Ammon's horn (tissue), 1 donor: ENCODE results near the gene KLK1.
"Not testable (repeated sequence)": the region's sequence is repeated elsewhere in the genome, so short reads cannot be mapped to it uniquely, and the experiment has no call there.

ENCODE experiments used
- DNase-seq: peaks from one replicate; pipeline ENCODE4 v3.0.0-alpha.2; 2016; ENCODE audit warnings: low spot score

KLK1 gene

DNA sequence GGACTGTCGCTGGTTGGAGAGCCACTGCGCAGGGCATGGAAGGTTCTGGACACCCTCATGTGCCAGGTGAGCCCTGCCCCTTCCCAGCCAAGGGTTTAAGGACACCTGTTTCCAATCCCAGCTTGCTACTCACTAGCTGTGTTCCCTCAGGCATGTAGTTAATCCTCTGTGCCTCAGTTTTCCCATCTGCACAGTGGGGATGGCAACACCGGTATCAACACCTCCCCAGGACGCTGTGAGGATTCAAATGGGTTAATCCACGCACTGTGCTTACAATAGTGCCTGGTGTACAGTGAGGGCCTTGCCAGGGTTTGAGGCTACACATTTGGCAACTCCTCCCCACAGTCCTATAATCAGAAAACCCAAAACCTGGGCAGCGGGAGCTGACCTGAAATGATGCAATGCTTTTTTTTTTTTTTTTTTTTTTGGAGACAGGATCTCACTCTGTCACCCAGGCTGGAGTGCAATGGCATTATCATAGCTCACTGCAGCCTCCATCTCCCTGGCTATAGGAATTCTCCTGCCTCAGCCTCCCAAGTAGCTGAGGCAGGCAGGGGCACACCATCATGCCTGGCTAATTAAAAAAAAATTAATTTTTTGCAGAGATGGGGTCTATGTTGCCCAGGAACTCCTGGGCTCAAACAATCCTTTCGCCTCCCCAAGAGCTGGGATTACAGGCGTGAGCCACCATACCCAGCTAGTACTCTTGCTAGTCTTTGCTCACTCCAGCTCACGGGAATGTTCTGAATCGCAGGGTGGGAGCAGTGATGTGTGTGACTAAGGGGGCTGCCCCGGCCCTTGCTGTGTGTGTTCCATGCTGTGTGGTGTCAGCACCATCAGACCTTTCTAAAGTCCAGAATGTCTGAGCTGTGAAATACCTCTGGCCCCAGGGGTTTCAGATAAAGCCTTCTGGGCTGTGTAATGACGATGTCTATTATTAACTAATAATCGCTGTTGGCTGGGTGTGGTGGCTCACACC, 31.0 kb downstream of the KLK1 start:
- DNase-seq: no peak

DNA sequence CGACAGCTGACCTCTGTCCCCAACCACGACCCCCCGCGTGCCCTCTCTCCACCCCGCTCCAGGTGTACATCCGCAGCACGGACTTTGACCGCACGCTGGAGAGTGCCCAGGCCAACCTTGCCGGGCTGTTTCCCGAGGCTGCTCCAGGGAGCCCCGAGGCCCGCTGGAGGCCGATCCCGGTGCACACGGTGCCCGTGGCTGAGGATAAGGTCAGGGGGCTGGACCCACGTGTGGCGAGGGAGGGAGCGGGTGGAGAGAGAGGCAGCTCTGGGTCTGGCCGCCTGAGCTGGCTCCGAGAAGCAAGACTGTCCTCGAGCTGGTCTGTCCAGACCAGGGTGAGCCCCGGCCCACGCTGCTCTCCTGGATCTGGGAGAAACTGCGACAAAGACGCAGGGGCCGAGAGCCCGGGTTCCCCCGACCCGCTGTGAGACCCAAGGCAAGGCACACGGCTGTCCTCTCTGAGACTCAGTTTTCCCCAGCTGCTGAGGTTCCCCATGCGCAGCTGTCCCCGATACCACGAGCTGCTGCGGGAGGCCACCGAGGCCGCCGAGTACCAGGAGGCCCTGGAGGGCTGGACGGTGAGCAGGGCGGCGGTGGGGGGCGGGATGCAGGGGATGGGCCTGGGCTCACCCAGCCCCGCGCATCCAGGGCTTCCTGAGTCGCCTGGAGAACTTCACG, 31.9 kb downstream of the KLK1 start:
- no peak for DNase-seq

DNA sequence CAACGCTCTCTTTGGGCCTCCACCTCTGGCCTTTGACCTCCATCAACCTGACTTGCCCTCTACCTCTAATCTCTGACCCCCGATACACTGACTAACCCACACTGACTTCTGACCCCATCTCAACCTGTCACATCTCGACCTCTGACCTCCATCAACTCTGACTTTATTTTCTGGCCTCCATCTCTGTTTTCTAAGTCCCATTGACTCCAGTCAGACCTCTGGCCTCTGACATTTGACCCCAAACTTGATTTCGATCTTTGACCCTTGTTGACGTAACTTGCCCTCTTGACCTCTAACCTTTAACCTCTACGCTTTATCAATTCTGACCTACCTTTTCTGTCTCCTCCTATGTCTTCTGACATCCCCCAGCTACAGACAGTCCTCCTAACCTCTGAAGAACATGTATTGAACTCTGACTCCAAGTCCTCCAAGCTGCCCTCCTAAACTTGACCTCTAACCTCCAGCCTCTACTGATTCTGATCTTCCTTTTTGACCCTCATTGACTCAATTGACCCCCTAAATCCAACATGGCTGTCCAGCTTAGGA, 32.6 kb downstream of the KLK1 start:
- DNase-seq: no peak

DNA sequence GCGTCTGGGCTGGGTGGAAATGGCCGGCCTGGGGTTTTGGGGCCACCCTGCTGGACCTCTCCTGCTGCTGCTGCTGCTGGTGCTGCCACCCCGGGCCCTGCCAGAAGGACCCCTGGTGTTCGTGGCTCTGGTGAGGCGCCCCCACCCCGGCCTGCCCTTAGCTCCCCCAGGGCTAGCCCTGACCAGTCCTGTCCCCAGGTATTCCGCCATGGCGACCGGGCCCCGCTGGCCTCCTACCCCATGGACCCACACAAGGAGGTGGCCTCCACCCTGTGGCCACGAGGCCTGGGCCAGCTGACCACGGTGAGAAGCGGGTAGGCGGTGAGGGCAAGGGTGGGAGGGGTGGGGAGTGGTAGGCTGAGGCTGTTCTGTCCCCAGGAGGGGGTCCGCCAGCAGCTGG, 33.2 kb downstream of the KLK1 start, which contains the start of gene ACP4:
Gene ACP4 (plus strand): TSS at position 20 of the 400 bp plus-strand sequence. CDS start 0 bp downstream, at position 20.
- no peak for DNase-seq

DNA sequence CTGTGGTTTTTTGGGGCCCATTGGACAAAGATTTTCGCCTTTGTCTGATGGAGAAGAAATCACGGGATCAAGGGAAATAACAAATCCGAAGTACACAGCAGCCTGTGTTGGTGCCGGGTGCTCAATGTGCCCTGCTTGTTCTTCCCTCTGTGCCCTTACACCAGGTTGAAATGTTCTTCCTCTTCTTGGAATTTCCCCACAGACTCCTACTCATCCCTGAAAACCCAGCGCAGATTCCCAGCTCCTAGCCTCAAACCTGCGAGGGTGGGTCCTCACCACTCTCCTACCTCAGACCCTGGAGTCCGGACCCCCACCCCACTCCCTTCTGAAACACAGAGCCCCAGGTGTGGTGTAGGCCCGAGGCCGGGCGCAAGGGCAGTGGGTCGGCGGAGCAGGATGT, 38.3 kb downstream of the KLK1 start:
- DNase-seq: no peak

DNA sequence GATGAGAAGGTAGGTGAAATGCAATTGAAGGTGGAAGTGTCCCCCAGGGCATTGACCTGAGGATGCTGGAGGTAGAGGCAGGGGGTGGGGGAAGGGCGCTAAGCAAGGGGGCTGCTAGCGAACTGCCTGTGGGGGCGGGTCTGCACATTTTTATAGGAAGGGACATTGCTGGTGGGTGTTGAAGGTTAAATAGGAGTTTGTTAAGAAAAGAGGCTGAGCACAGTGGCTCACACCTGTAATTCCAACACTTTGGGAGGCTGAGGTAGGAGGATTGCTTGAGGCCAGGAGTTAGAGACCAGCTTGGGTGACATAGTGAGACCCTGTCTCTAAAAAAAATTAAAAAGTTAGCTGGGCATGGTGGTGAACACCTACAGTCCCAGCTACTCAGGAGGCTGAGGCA, 38.9 kb downstream of the KLK1 start:
- DNase-seq: no peak

DNA sequence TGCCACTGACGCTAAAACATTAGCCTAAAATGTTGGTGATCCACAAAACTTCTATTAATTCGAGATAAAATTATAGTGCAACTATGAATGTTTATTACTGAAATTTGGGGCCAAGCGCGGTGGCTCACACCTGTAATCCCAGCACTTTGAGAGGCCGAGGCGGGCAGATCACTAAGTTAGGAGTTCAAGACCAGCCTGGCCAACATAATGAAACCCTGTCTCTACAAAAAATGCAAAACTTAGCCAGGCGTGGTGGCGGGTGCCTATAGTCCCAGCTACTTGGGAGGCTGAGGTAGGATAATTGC, 39.8 kb downstream of the KLK1 start:
- DNase-seq: not testable (repeated sequence)

DNA sequence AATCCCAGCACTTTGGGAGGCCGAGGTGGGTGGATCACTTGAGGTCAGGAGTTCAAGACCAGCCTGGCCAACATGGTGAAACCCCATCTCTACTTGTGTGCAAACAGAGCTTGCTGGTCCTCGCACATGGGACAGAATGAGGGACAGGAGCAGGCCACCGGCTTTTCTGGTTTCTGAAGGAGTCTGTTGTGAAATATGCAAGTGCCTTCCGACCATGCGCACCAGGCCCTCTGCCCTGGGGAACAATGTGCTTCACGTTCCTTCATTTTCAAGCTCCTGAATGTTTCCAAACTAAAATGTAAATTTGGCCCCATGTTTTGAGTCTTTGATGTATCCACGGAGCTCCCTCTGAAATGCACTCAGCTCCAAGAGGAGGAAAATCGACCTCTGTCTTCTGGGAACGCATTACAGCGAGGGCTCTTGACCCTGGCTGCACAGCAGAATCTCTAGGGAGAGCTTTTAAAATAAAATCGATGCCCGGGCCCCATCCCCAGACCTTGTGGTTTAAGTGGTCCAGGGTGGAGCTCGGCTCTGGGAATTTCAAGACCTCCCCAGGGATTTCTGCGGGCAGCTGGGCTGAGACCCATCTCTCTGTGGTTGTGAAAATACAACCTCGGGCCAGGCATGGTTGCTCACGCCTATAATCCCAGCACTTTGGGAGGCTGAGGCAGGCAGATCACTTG, 42.7 kb downstream of the KLK1 start:
- DNase-seq: no peak

DNA sequence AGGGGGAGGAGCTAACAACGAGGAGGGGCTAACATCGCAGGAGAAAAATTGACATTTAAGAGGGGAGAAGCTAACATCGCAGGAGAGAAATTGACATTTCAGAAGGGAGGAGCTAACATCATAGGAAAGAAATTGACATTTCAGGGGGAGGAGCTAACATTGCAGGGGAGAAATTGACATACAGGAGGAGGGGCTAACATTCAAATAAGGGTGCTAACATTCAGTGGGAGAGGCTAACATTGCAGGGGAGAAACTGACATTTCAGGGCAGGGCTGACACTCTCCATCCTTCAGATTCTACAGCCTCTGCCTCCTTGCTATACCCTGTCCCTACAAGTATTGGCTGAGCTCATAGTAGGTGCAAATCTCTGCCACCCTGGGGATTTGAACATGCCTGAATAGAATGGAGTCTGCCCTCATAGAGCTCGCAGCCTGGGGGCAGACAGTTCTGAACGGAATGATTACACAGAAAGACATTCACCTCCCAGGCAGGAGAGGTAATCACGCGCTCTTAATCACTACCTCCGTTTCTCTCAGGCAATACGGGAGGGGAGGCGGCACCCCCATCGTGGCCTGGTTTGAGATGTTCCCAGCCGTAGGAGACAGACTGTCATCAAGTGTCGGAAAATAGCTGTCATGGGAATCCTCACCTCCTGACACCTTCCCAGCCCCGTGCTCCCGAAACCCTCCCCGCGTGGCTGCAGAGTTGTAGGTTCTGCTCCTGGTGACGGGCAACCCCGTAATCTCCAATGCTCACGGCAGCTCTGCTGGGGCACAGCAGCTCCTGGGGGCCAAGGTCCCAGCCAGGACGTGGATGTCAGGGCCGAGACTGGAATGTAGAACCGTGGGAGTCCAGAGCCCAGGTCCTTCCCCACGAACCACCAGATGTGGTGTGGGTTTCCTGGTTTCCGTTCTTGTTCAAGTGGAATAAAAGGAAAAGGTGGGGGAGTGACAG, 43.8 kb downstream of the KLK1 start:
- DNase-seq: no peak

DNA sequence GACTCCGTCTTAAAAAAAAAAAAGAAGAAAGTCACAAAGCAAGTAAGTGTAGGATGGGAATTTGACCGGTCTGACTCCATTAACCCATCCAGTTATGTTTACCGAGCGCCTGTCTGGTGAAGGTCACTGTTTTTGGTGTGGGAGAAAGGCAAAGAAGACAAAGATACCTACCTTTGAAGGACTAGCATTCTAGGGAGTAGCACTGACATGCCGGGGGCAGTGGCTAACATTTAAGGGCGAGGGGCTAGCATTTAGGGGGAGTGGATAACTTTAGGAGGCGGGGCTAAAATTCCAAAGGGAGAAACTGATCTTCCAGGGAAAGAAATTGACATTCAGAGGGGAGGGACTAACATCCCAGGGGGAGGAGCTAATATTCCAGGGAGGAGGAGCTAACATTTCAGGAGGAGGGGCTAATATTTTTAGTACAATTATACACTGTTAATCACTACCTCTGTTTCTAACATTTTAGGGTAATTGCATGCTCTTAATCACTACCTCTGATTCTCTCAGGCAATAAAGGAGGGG, 44.6 kb downstream of the KLK1 start:
- no peak for DNase-seq

DNA sequence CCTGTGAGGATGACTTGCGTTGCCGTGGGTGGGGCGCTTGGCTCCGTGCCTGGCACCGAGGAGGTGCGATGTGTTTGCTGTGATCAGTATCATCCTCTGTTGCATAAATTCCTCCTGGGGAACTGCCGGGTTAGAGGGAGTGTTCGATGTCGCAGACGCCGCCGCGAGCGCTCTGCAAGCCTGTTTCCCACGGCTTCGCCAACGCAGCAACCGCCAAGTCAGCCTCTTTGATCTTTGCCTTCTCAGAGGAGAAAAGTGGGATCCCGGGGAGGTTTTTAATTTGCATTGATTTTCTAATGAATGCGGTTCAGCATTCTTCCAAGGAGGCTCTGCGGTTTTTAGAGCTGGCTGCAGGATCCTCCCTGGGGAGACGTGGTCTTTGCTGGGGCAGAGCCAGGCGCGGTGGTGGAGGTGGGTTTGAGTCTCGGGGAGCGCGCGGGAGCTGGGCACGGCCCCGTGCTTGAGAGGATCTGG, 45.7 kb downstream of the KLK1 start:
- DNase-seq: no peak

DNA sequence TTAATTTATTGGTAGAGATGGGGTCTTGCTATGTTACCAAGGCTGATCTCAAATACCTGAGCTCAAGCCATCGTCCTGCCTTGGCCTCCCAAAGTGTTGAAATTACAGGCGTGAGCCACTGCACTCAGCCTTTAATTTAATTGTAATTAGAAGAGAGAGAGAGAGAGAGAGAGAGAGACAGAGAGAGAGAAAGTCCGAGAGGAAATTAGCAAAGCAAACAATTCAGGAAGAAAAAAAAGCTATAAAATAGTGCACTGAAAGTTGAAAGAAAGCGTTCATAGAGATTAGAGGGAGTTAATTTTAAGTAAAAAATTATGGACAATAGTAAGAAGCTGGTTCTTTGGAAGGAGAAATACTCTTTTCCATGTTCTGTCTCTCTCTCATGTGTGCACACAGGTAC, 46.3 kb downstream of the KLK1 start:
- no peak for DNase-seq

DNA sequence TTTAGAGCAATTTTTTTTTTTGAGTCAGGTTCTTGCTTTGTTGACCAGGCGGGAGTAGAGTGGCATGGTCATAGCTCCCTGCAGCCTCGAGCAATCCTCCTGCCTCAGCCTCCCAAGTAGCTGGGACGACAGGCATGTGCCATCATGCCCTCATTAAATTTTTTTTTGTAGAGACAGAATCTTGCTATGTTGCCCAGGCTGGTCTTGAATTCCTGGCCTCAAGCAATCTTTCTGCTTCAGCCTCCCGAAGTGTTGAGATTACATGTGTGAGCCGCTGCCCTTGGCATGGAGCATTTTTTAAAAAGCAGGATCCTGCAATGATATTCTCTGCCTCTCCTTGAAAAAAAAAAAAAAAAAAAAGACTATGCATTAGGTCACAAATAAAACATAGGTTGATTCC, 47.5 kb downstream of the KLK1 start:
- DNase-seq: no peak

DNA sequence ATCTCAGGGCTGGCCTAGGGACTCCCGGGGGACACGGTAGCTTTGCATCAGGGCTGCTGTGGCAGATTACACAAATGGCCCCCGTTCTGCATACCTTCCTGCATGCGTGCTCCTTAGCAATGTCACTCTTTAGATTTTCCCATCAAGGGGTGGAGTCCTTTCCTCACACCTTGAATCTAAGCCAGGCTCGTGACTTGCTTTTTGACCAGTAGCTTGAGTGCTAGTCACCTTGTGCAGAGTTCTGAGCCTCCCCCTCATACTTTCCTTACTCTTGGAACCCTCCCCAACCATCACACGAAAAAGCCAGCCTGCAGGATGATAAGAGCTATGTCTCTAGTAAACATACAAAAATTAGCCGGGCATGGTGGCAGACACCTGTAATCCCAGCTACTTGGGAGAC, 50.1 kb downstream of the KLK1 start:
- not testable (repeated sequence) for DNase-seq

DNA sequence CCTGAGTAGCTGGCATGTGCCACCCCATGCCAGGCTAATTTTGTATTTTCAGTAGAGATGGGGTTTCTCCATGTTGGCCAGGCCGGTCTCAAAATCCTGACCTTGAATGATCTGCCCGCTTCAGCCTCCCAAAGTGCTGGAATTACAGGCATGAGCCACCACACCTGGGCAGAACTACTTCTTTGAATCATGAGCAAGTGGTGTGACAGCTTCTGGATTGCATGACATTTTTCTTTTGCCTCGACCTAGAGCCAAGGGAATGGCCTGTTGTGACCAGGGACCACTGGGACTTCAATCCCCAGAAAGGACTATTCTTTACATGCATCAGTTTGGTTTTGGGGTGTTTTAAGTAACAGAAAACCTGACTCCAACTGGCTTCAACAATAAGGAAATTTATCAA, 50.7 kb downstream of the KLK1 start:
- DNase-seq: not testable (repeated sequence)

DNA sequence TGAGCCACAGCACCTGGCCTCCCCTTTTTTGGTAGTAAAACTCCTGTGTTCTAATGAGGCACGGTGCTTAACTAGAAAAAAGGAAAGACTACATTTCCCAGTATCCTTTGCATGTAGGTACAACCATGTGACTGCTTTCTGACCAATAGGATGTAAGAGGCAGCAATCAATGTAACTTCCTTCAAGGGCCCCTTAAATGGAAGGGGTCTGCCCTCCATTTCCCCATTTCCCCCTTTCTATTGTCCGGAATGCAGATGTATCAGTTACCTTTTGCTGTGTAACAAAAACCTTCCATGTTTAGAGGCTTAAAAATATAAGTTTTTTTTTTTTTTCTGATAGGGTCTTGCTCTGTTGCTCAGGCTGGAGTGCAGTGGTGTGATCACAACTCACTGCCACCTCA, 51.1 kb downstream of the KLK1 start:
- no peak for DNase-seq

DNA sequence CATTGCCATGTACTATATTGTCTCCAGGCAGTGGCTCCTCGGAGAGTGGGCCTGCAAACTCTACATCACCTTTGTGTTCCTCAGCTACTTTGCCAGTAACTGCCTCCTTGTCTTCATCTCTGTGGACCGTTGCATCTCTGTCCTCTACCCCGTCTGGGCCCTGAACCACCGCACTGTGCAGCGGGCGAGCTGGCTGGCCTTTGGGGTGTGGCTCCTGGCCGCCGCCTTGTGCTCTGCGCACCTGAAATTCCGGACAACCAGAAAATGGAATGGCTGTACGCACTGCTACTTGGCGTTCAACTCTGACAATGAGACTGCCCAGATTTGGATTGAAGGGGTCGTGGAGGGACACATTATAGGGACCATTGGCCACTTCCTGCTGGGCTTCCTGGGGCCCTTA, 52.7 kb downstream of the KLK1 start:
- no peak for DNase-seq

DNA sequence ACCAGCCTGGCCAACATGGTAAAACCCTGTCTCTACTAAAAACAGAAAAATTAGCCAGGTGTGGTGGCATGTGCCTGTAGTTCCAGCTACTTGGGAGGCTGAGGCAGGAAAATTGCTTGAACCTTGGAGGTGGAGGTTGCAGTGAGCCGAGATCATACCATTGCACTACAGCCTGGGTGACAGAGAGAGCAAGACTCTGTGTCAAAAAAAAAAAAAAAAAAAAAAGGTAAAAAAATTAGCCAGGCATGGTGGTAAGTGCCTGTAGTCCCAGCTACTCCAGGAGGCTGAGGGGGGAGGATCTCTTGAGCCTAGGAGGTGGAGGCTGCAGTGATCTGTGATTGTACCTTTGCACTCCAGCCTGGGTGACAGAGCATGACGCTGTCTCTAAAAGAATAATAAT, 53.4 kb downstream of the KLK1 start, which contains the start of gene GPR32:
Gene GPR32 (plus strand): TSS at position 301 of the 400 bp plus-strand sequence. CDS start 137 bp downstream, outside the sequence.
- DNase-seq: not testable (repeated sequence)
